Panc1 (cell line): Measurements from ENCODE around the gene SLC35D3. TPM values are rescaled to one million over a fixed set of nuclear protein-coding genes. Genes with fewer than 3 reads are reported as not detected.
"Not testable (repeated sequence)": the region's sequence is repeated elsewhere in the genome, so short reads cannot be mapped to it uniquely, and the experiment has no call there.

Source experiments
- ATAC-seq: fragments of 200-7000 bp; cut with Tn5 transposase; 2 replicates; pipeline ENCODE4 v1.9.1; 2020; ENCODE audit warnings: mild to moderate bottlenecking, moderate library complexity
- BruUV-seq: library from RNA; stranded (reverse); fragments of 400-500 nt; replicated peaks from 2 replicates; lab custom pipeline; 2021; lab: Mats Ljungman, UMichigan
- CTCF ChIA-PET: fragments of 300-600 bp; sonication (Branson Sonifier 250); formaldehyde crosslinking; loops from one replicate; lab custom pipeline; 2022; ENCODE audit warnings: antibody characterized with exemption; lab: Charles Lee
- POLR2A ChIA-PET: fragments of 300-600 bp; sonication (Branson Sonifier 250); formaldehyde crosslinking; loops from one replicate; lab custom pipeline; 2022; ENCODE audit warnings: antibody characterized with exemption; lab: Charles Lee
- DNase-seq: peaks from one replicate; pipeline ENCODE4 v3.0.0-alpha.2; 2010; ENCODE audit warnings: low read depth, low spot score
- H3K27ac ChIP-seq: 2 replicates; pipeline ENCODE4 v1.5.1; 2011; ENCODE audit warnings: mild to moderate bottlenecking, low read length, inconsistent platforms
- H3K27me3 ChIP-seq: fragments of 200-500 bp; sonication (Bioruptor generic); 2 replicates; pipeline ENCODE4 v1.6.0; 2014; ENCODE audit warnings: low read length, inconsistent platforms; ENCODE audit not compliant: control insufficient read depth, insufficient read depth
- H3K36me3 ChIP-seq: fragments of 200-500 bp; sonication (Bioruptor generic); 2 replicates; pipeline ENCODE4 v1.5.1; 2014; ENCODE audit warnings: inconsistent platforms, mild to moderate bottlenecking, low read length, moderate library complexity; ENCODE audit not compliant: control insufficient read depth, insufficient read depth
- H3K4me1 ChIP-seq: 2 replicates; pipeline ENCODE4 v1.5.1; 2011; ENCODE audit warnings: inconsistent platforms, mild to moderate bottlenecking, low read length, moderate library complexity; ENCODE audit not compliant: control insufficient read depth, insufficient read depth
- H3K4me3 ChIP-seq, 2 experiments: 2 replicates each; pipeline ENCODE4 v1.5.1; 2011 to 2012; ENCODE audit warnings: low read depth in 2 of 2, low read length in 2 of 2, mild to moderate bottlenecking in 2 of 2, inconsistent platforms in 1 of 2, moderate library complexity in 1 of 2
- H3K9me3 ChIP-seq: fragments of 200-500 bp; sonication (Bioruptor generic); 2 replicates; pipeline ENCODE4 v1.5.1; 2014; ENCODE audit warnings: low read depth, mild to moderate bottlenecking, inconsistent platforms, low read length, moderate library complexity; ENCODE audit not compliant: control insufficient read depth, insufficient read depth
- POLR2AphosphoS5 ChIP-seq: IDR thresholded peaks from 2 replicates; pipeline ENCODE4 v1.6.1; 2012; ENCODE audit warnings: mild to moderate bottlenecking, low read depth, low read length, moderate library complexity
- SIN3A ChIP-seq: IDR thresholded peaks from 2 replicates; pipeline ENCODE4 v1.6.1; 2012; ENCODE audit warnings: low read depth, mild to moderate bottlenecking, low read length, moderate library complexity, borderline replicate concordance; ENCODE audit not compliant: insufficient read depth
- TCF7L2 ChIP-seq: IDR thresholded peaks from 2 replicates; pipeline ENCODE4 v1.6.1; 2011; ENCODE audit warnings: mild to moderate bottlenecking, low read depth, low read length, inconsistent platforms
- in situ Hi-C: cut with HindIII; loops from 2 replicates; pipeline ENCODE4 v1.10.0; 2016; ENCODE audit warnings: low sequenced_read_pairs, low pct_unique_long_range_greater_than_20kb
- intact Hi-C: fragments of 100-400 bp; cut with micrococcal nuclease; formaldehyde crosslinking; loops from one replicate; pipeline ENCODE4 v1.10.0; 2022; ENCODE audit not compliant: unreplicated experiment
- total RNA-seq: library from RNA; stranded (reverse); gene quantifications from one replicate; pipeline ENCODE4 v1.2.1, GENCODE V29; 2021; ENCODE audit not compliant: unreplicated experiment
- TF ChIP-seq, protein P1 (sequence below), 2 experiments: IDR thresholded peaks; 2 replicates each; pipeline ENCODE4 v1.6.1; 2011 to 2012; ENCODE audit warnings: low read depth in 2 of 2, control low read depth in 1 of 2, low read length in 1 of 2, mild to moderate bottlenecking in 1 of 2, moderate library complexity in 1 of 2; ENCODE audit not compliant: insufficient read depth in 1 of 2
- TF ChIP-seq, protein P2 (sequence below): fragments of 450-650 bp; IDR thresholded peaks from 2 replicates; pipeline ENCODE4 v1.5.1; 2017; ENCODE audit warnings: mild to moderate bottlenecking

SLC35D3 gene
- total RNA-seq, 1 experiment from 2014 or later: not detected

DNA sequence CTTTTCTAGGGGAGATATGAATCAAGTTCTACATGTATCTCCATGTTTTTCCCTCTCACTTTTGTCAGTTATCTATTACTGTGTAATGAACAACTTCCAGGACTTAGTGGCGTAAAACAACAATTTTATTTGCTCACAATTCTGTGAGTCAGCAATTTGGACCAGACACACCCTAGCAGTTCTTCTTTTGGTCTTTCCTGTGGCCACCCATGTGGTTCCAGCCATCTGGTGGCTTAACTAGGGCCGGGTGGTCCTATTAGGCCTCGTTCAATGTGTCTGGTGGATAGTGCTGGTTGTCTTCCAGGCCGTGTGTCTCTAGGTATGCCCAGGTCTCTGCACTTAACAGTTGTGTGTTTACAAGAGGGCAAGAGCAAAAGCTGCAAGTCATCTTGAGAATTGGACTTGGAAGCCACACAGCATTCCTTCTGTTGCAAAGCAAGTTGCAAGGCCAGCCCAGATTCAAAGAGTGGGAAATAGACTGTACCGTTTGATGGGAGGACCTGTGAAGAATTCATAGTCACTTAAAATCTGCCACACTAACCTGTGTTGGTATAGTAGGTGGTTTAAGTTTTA lies 20.8 kb upstream of the SLC35D3 start:
- H3K27me3 ChIP-seq: no peaks in the 10 kb centered on the region
- ChIA-PET CTCF (no interaction called here), POLR2A (no interaction called here)
- ATAC-seq (no peak), DNase-seq (no peak)
- in situ Hi-C loops: no loop called here
- H3K27ac ChIP-seq: no peak overlapping the region
- TF ChIP-seq, protein P1, sequence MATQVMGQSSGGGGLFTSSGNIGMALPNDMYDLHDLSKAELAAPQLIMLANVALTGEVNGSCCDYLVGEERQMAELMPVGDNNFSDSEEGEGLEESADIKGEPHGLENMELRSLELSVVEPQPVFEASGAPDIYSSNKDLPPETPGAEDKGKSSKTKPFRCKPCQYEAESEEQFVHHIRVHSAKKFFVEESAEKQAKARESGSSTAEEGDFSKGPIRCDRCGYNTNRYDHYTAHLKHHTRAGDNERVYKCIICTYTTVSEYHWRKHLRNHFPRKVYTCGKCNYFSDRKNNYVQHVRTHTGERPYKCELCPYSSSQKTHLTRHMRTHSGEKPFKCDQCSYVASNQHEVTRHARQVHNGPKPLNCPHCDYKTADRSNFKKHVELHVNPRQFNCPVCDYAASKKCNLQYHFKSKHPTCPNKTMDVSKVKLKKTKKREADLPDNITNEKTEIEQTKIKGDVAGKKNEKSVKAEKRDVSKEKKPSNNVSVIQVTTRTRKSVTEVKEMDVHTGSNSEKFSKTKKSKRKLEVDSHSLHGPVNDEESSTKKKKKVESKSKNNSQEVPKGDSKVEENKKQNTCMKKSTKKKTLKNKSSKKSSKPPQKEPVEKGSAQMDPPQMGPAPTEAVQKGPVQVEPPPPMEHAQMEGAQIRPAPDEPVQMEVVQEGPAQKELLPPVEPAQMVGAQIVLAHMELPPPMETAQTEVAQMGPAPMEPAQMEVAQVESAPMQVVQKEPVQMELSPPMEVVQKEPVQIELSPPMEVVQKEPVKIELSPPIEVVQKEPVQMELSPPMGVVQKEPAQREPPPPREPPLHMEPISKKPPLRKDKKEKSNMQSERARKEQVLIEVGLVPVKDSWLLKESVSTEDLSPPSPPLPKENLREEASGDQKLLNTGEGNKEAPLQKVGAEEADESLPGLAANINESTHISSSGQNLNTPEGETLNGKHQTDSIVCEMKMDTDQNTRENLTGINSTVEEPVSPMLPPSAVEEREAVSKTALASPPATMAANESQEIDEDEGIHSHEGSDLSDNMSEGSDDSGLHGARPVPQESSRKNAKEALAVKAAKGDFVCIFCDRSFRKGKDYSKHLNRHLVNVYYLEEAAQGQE (IDR thresholded peaks at IDR 0.05; ENCODE audit: insufficient read depth in 1 of 2, low read depth in 2 of 2, low read length in 1 of 2): no peak
- TF ChIP-seq, protein P2, sequence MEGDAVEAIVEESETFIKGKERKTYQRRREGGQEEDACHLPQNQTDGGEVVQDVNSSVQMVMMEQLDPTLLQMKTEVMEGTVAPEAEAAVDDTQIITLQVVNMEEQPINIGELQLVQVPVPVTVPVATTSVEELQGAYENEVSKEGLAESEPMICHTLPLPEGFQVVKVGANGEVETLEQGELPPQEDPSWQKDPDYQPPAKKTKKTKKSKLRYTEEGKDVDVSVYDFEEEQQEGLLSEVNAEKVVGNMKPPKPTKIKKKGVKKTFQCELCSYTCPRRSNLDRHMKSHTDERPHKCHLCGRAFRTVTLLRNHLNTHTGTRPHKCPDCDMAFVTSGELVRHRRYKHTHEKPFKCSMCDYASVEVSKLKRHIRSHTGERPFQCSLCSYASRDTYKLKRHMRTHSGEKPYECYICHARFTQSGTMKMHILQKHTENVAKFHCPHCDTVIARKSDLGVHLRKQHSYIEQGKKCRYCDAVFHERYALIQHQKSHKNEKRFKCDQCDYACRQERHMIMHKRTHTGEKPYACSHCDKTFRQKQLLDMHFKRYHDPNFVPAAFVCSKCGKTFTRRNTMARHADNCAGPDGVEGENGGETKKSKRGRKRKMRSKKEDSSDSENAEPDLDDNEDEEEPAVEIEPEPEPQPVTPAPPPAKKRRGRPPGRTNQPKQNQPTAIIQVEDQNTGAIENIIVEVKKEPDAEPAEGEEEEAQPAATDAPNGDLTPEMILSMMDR: no peak
- no peak for TF ChIP-seq POLR2AphosphoS5
- no peak for TF ChIP-seq TCF7L2
- TF ChIP-seq SIN3A: no peak
- no TSS peak for BruUV-seq
- no peaks in the 10 kb centered on the region for H3K36me3 ChIP-seq
- H3K4me3 ChIP-seq: no peak overlapping the region
- intact Hi-C loops: no loop called here
- H3K4me1 ChIP-seq: no peaks in the 10 kb centered on the region
- no peaks in the 10 kb centered on the region for H3K9me3 ChIP-seq

DNA sequence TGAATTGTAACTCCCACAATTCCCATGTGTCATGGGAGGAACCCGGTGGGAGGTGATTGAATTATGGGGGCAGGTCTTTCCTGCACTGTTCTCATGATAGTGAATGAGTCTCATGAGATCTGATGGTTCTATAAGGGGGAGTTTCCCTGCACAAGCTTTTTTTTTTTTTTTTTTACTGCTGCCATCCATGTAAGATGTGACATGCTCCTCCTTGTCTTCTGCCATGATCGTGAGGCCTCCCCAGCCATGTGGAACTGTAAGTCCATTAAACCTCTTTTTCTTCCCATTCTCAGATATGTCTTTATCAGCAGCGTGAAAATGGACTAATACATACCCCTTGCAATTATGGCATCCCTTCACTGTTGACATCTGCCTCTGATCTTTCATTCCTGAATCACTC lies 17.6 kb upstream of the SLC35D3 start:
- DNase-seq, H3K4me1 ChIP-seq, ATAC-seq, in situ Hi-C loops, BruUV-seq, H3K27me3 ChIP-seq, H3K36me3 ChIP-seq, H3K27ac ChIP-seq, H3K4me3 ChIP-seq, intact Hi-C loops, CTCF ChIA-PET, H3K9me3 ChIP-seq: not testable (repeated sequence)
- POLR2A ChIA-PET: interaction anchor here (0.5 kb wide), 1 partner anchor 23 kb away, joined by 4 read pairs; no protein-coding TSS in a partner anchor

DNA sequence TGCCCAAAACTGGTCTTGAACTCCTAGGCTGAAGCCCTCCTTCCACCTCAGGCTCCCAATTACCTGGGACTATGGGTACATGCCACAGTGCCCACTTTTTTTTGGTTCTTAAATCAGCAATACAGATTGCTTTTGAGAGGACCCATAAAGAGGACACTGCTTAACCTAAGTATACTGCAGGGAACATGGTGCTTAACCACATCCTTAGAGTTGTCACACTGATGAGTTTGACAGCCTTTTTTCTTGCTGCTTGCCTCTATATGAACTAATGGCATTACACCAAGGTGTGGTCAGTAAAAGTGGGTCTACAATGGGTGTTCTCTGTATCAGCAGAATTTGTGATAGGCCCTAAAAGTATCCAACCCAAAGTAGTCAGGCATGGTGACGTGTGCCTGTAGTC lies 7.2 kb upstream of the SLC35D3 start:
- DNase-seq: no peak
- H3K9me3 ChIP-seq: no peaks in the 10 kb centered on the region
- no TSS peak for BruUV-seq
- in situ Hi-C loops: no loop called here
- CTCF ChIA-PET: no interaction called here
- no peak for ATAC-seq
- POLR2A ChIA-PET: no interaction called here
- intact Hi-C loops: no loop called here
- H3K4me3 ChIP-seq: no peak overlapping the region
- no peaks in the 10 kb centered on the region for H3K36me3 ChIP-seq
- H3K4me1 ChIP-seq: no peaks in the 10 kb centered on the region
- no peak for TF ChIP-seq TCF7L2
- TF ChIP-seq SIN3A: no peak
- TF ChIP-seq POLR2AphosphoS5: no peak
- TF ChIP-seq, protein P2: no peak
- TF ChIP-seq, protein P1 (IDR thresholded peaks at IDR 0.05; ENCODE audit: insufficient read depth in 1 of 2, low read depth in 2 of 2, low read length in 1 of 2): no peak
- peaks cover 3% of the 10 kb centered on the region; the same call in 1 of the 2 replicates for H3K27me3 ChIP-seq
- H3K27ac ChIP-seq: no peak overlapping the region
